ENCODE measurements around the gene GPC5.

Gene GPC5

GRCh38 chr13:91948736-91949135, 550.3 kb downstream of the GPC5 start:
- Histone ChIP-seq H3K27me3 (ENCODE audit: control insufficient read depth, insufficient read depth, low read length) (no peaks in the 10 kb centered on the region), H3K4me3 (ENCODE audit: low read length) (no peak overlapping the region), H3K9me3 (ENCODE audit: control insufficient read depth, low read length) (no peaks in the 10 kb centered on the region), H3K4me1 (ENCODE audit: control insufficient read depth, insufficient read depth, low read length) (no peaks in the 10 kb centered on the region), H3K36me3 (ENCODE audit: control insufficient read depth, insufficient read depth, low read length) (no peaks in the 10 kb centered on the region), H3K9ac (ENCODE audit: low read length) (no peak overlapping the region)

GRCh38 chr13:91950803-91951202, 552.4 kb downstream of the GPC5 start:
- Histone ChIP-seq H3K27me3 (ENCODE audit: control insufficient read depth, insufficient read depth, low read length) (no peaks in the 10 kb centered on the region), H3K36me3 (ENCODE audit: control insufficient read depth, insufficient read depth, low read length) (no peaks in the 10 kb centered on the region), H3K4me3 (ENCODE audit: low read length) (no peak overlapping the region), H3K9ac (ENCODE audit: low read length) (no peak overlapping the region), H3K9me3 (ENCODE audit: control insufficient read depth, low read length) (no peaks in the 10 kb centered on the region), H3K4me1 (ENCODE audit: control insufficient read depth, insufficient read depth, low read length) (no peaks in the 10 kb centered on the region)

GRCh38 chr13:91955546-91956355, 557.3 kb downstream of the GPC5 start:
- no peaks in the 10 kb centered on the region for H3K36me3 ChIP-seq (ENCODE audit: control insufficient read depth, insufficient read depth, low read length)
- H3K9ac ChIP-seq (ENCODE audit: low read length): no peak overlapping the region
- no peaks in the 10 kb centered on the region for H3K4me1 ChIP-seq (ENCODE audit: control insufficient read depth, insufficient read depth, low read length)
- H3K4me3 ChIP-seq (ENCODE audit: low read length): no peak overlapping the region
- H3K27me3 ChIP-seq (ENCODE audit: control insufficient read depth, insufficient read depth, low read length): no peaks in the 10 kb centered on the region
- H3K9me3 ChIP-seq (ENCODE audit: control insufficient read depth, low read length): no peaks in the 10 kb centered on the region

DNA sequence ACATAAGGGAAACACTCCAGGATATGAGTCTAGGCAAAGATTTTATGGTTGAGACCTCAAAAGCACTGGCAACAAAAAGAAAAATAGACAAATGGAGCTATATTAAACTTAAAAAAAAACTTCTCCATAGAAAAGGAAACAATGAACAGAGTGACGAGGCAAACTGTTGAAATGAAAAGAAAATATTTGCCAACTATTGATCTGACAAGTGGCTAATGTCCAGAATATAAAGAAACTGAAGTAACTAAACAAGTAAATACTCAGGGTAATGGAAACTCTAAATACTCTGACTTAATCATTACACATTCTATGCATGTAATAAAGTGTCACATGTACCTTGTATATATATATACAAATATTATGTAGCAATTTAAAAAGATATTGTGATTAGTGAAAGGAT, 562.5 kb downstream of the GPC5 start:
- Histone ChIP-seq H3K9ac (ENCODE audit: low read length) (no peak overlapping the region), H3K4me3 (ENCODE audit: low read length) (no peak overlapping the region), H3K4me1 (ENCODE audit: control insufficient read depth, insufficient read depth, low read length) (no peaks in the 10 kb centered on the region), H3K9me3 (ENCODE audit: control insufficient read depth, low read length) (no peaks in the 10 kb centered on the region), H3K36me3 (ENCODE audit: control insufficient read depth, insufficient read depth, low read length) (no peaks in the 10 kb centered on the region), H3K27me3 (ENCODE audit: control insufficient read depth, insufficient read depth, low read length) (no peaks in the 10 kb centered on the region)

DNA sequence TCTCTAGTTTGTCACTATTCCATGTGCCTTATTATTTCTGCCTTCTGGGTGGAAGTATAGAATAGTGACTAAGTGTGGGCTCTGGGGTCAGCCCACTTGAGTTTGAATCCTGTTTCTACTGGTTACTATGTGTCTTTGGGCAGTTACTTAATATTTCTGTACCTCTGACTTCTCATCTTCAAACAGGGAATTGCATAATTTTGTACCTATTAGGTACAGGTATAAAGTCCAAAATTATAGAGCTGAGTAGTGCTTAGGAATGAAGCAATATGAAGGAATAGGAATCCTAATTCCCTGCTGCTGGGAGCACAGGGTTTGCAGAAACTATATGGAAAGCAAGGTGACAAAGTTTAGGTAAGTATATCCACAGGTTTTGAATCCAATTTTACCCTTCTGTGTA, 564.5 kb downstream of the GPC5 start:
- no peaks in the 10 kb centered on the region for H3K27me3 ChIP-seq (ENCODE audit: control insufficient read depth, insufficient read depth, low read length)
- no peaks in the 10 kb centered on the region for H3K9me3 ChIP-seq (ENCODE audit: control insufficient read depth, low read length)
- no peak overlapping the region for H3K9ac ChIP-seq (ENCODE audit: low read length)

GRCh38 chr13:91965511-91965910, 567.1 kb downstream of the GPC5 start:
- H3K9ac ChIP-seq (ENCODE audit: low read length): no peak overlapping the region

More for the DNA sequence above, 564.5 kb downstream of the GPC5 start:
- H3K4me1 ChIP-seq (ENCODE audit: control insufficient read depth, insufficient read depth, low read length): no peaks in the 10 kb centered on the region
- no peaks in the 10 kb centered on the region for H3K36me3 ChIP-seq (ENCODE audit: control insufficient read depth, insufficient read depth, low read length)
- no peak overlapping the region for H3K4me3 ChIP-seq (ENCODE audit: low read length)

DNA sequence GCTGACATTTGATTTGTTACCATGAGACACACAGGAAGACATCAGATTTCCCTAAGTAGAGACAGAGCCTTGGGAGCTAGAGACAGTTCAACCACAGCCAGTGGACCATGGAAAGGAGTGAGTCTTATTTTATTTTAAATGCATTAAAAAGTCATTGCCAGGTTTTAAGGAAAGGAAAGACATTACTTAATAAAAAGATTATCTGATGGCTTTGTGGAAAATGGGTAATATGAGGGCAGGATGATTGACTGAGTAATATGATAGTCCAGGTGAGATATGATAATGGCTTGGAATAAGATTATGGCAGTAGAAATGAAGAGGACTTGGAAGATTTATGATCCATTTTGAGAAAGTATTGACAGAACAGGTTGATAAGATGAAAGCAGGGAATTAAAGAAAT, 580.1 kb downstream of the GPC5 start:
- H3K9me3 ChIP-seq (ENCODE audit: control insufficient read depth, low read length): no peaks in the 10 kb centered on the region
- no peaks in the 10 kb centered on the region for H3K4me1 ChIP-seq (ENCODE audit: control insufficient read depth, insufficient read depth, low read length)
- H3K27me3 ChIP-seq (ENCODE audit: control insufficient read depth, insufficient read depth, low read length): no peaks in the 10 kb centered on the region
- H3K9ac ChIP-seq (ENCODE audit: low read length): no peak overlapping the region
- no peak overlapping the region for H3K4me3 ChIP-seq (ENCODE audit: low read length)
- H3K36me3 ChIP-seq (ENCODE audit: control insufficient read depth, insufficient read depth, low read length): no peaks in the 10 kb centered on the region

More at GRCh38 chr13:91965511-91965910, 567.1 kb downstream of the GPC5 start:
- Histone ChIP-seq H3K27me3 (ENCODE audit: control insufficient read depth, insufficient read depth, low read length) (no peaks in the 10 kb centered on the region), H3K4me1 (ENCODE audit: control insufficient read depth, insufficient read depth, low read length) (no peaks in the 10 kb centered on the region), H3K36me3 (ENCODE audit: control insufficient read depth, insufficient read depth, low read length) (no peaks in the 10 kb centered on the region), H3K9me3 (ENCODE audit: control insufficient read depth, low read length) (no peaks in the 10 kb centered on the region), H3K4me3 (ENCODE audit: low read length) (no peak overlapping the region)

DNA sequence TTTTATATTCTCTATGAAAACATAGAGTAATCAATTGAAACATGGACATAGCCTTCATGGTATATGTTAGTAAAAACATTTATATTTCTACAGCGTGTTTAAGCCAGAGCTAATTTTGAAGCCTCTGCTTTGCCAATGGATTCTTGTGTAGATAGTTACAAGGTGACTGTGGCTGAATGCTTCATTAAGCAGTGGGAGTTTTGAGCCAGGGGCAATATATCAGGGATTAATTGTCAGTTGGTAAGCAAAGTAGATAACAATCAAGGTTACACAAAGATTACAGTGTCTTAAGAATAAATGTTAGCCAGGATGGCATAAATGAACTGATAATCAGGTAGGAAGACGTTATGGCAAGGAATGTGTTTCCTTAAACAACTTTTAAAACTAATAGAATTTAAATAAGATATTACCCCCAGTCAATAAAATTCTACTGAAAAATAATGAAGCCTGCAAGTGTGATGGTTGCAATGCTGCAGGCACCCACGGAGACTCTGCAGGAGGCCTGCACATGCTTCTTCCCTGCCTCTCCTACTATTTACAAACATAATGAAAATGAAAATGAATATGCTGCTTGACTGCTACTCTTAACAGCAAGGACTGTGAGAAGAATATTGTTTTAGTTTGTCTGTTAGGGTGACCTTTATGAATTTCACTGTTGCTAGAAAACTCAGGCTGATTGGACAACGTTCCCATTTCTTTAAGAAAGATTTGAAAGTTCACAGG, 588.5 kb downstream of the GPC5 start:
- no peaks in the 10 kb centered on the region for H3K9me3 ChIP-seq (ENCODE audit: control insufficient read depth, low read length)
- no peak overlapping the region for H3K9ac ChIP-seq (ENCODE audit: low read length)
- H3K4me3 ChIP-seq (ENCODE audit: low read length): no peak overlapping the region
- no peaks in the 10 kb centered on the region for H3K36me3 ChIP-seq (ENCODE audit: control insufficient read depth, insufficient read depth, low read length)
- no peaks in the 10 kb centered on the region for H3K27me3 ChIP-seq (ENCODE audit: control insufficient read depth, insufficient read depth, low read length)
- no peaks in the 10 kb centered on the region for H3K4me1 ChIP-seq (ENCODE audit: control insufficient read depth, insufficient read depth, low read length)

- Histone ChIP-seq H3K9me3 (ENCODE audit: control insufficient read depth, low read length) (no peaks in the 10 kb centered on the region), H3K9ac (ENCODE audit: low read length) (no peak overlapping the region), H3K4me1 (ENCODE audit: control insufficient read depth, insufficient read depth, low read length) (no peaks in the 10 kb centered on the region), H3K4me3 (ENCODE audit: low read length) (no peak overlapping the region), H3K36me3 (ENCODE audit: control insufficient read depth, insufficient read depth, low read length) (no peaks in the 10 kb centered on the region), H3K27me3 (ENCODE audit: control insufficient read depth, insufficient read depth, low read length) (no peaks in the 10 kb centered on the region)
Measured at GRCh38 chr13:91988331-91988730, 589.9 kb downstream of the GPC5 start.

GRCh38 chr13:92012787-92013186, 614.4 kb downstream of the GPC5 start:
- Histone ChIP-seq H3K4me1 (ENCODE audit: control insufficient read depth, insufficient read depth, low read length) (no peaks in the 10 kb centered on the region), H3K27me3 (ENCODE audit: control insufficient read depth, insufficient read depth, low read length) (no peaks in the 10 kb centered on the region), H3K9ac (ENCODE audit: low read length) (no peak overlapping the region), H3K36me3 (ENCODE audit: control insufficient read depth, insufficient read depth, low read length) (no peaks in the 10 kb centered on the region), H3K9me3 (ENCODE audit: control insufficient read depth, low read length) (no peaks in the 10 kb centered on the region), H3K4me3 (ENCODE audit: low read length) (no peak overlapping the region)

- H3K36me3 ChIP-seq (ENCODE audit: control insufficient read depth, insufficient read depth, low read length): no peaks in the 10 kb centered on the region
- H3K9ac ChIP-seq (ENCODE audit: low read length): no peak overlapping the region
- no peaks in the 10 kb centered on the region for H3K4me1 ChIP-seq (ENCODE audit: control insufficient read depth, insufficient read depth, low read length)
- H3K9me3 ChIP-seq (ENCODE audit: control insufficient read depth, low read length): no peaks in the 10 kb centered on the region
- no peaks in the 10 kb centered on the region for H3K27me3 ChIP-seq (ENCODE audit: control insufficient read depth, insufficient read depth, low read length)
- no peak overlapping the region for H3K4me3 ChIP-seq (ENCODE audit: low read length)
Measured at GRCh38 chr13:92017737-92018136, 619.3 kb downstream of the GPC5 start.

DNA sequence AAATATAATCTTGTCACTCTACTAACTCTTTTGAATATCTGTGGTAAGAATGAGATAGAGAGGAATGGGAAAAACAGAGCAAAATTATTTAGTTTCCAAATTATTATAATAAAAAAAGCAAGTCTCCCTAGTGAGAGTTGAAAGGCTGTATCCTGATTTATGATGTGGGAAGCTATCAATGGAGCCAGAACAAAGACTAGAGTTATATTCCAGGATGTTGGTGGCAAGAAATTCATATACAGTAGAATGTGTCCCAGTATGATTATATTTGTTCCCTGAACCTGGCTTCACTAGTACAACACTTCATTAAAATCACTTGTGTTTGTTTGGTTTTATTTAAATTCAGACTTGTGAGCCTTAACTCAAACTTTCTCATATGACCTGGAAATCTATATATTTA, 630.3 kb downstream of the GPC5 start:
- Histone ChIP-seq H3K9ac (ENCODE audit: low read length) (no peak overlapping the region), H3K36me3 (ENCODE audit: control insufficient read depth, insufficient read depth, low read length) (no peaks in the 10 kb centered on the region), H3K27me3 (ENCODE audit: control insufficient read depth, insufficient read depth, low read length) (no peaks in the 10 kb centered on the region), H3K4me1 (ENCODE audit: control insufficient read depth, insufficient read depth, low read length) (no peaks in the 10 kb centered on the region), H3K4me3 (ENCODE audit: low read length) (no peak overlapping the region), H3K9me3 (ENCODE audit: control insufficient read depth, low read length) (no peaks in the 10 kb centered on the region)
